Measurements from ENCODE around the gene NAA25. TPM values are rescaled to one million over a fixed set of nuclear protein-coding genes. Genes with fewer than 3 reads are reported as not detected.

The NAA25 gene
- total and polyA plus RNA-seq, 12 donors = 7.2 to 32.6 (median 21.2) TPM

GRCh38 chr12:112035219-112035785 lies 73.3 kb downstream of the NAA25 start:
- no peaks in the 10 kb centered on the region for H3K9me3 ChIP-seq (replicated peaks in 1 of 3)
- H3K27me3 ChIP-seq = no peaks in the 10 kb centered on the region
- no peak for DNase-seq
- peaks cover 0 to 72% of the 10 kb centered on the region in 2 donors for H3K36me3 ChIP-seq (replicated peaks in 1 of 2)
- no peak overlapping the region for H3K27ac ChIP-seq
- TF ChIP-seq CTCF (IDR thresholded peaks at IDR 0.05) (no peak), POLR2A (IDR thresholded peaks at IDR 0.05) (no peak)
- intact Hi-C loops (cut with DNase I) = no loop called here
- no peak overlapping the region for H3K4me3 ChIP-seq
- 89 to 96% (median 91%) methylated on average over 4 of the region's 4 CpGs for WGBS, 4 donors
- H3K4me1 ChIP-seq (replicated peaks in 1 of 2) = peaks cover 3 to 18% of the 10 kb centered on the region in 2 donors

- WGBS, 4 donors = 90 to 96% (median 92%) methylated on average over 5 of the region's 5 CpGs
- Histone ChIP-seq H3K4me3 (no peak overlapping the region), H3K27me3 (no peaks in the 10 kb centered on the region), H3K27ac (no peak overlapping the region), H3K4me1 (replicated peaks in 1 of 2) (peaks cover 3 to 18% of the 10 kb centered on the region in 2 donors), H3K36me3 (replicated peaks in 1 of 2) (peaks cover 0 to 51% of the 10 kb centered on the region in 2 donors), H3K9me3 (replicated peaks in 1 of 3) (no peaks in the 10 kb centered on the region)
- DNase-seq = no peak
- TF ChIP-seq POLR2A (IDR thresholded peaks at IDR 0.05) (no peak), CTCF (IDR thresholded peaks at IDR 0.05) (no peak)
- intact Hi-C loops (cut with DNase I) = no loop called here
Measured at GRCh38 chr12:112032292-112032691, 76.3 kb downstream of the NAA25 start.

GRCh38 chr12:112031472-112031871 lies 77.1 kb downstream of the NAA25 start:
- intact Hi-C loops (cut with DNase I) = no loop called here
- DNase-seq = no peak
- WGBS, 4 donors = 77 to 85% (median 80%) methylated on average over 2 of the region's 2 CpGs

GRCh38 chr12:112029301-112029700 lies 79.3 kb downstream of the NAA25 start:
- intact Hi-C loops (cut with DNase I) = no loop called here
- Histone ChIP-seq H3K4me1 (replicated peaks in 1 of 2) (peaks cover 3 to 18% of the 10 kb centered on the region in 2 donors), H3K27ac (no peak overlapping the region), H3K9me3 (replicated peaks in 1 of 3) (no peaks in the 10 kb centered on the region), H3K4me3 (no peak overlapping the region), H3K36me3 (replicated peaks in 1 of 2) (peaks cover 0 to 35% of the 10 kb centered on the region in 2 donors), H3K27me3 (no peaks in the 10 kb centered on the region)
- 81 to 94% (median 93%) methylated on average over 2 of the region's 2 CpGs for WGBS, 4 donors
- TF ChIP-seq POLR2A (IDR thresholded peaks at IDR 0.05) (no peak), CTCF (IDR thresholded peaks at IDR 0.05) (no peak)
- DNase-seq = no peak

More at GRCh38 chr12:112031472-112031871, 77.1 kb downstream of the NAA25 start:
- TF ChIP-seq POLR2A (IDR thresholded peaks at IDR 0.05) = no peak
- TF ChIP-seq CTCF (IDR thresholded peaks at IDR 0.05) = no peak
- peak overlapping the region in 3 of 5 donors; percentile 18 to 68 (median 60) for H3K27ac ChIP-seq
- peaks cover 3 to 18% of the 10 kb centered on the region in 2 donors for H3K4me1 ChIP-seq (replicated peaks in 1 of 2)
- peaks cover 0 to 46% of the 10 kb centered on the region in 2 donors for H3K36me3 ChIP-seq (replicated peaks in 1 of 2)
- no peaks in the 10 kb centered on the region for H3K27me3 ChIP-seq
- H3K9me3 ChIP-seq (replicated peaks in 1 of 3) = no peaks in the 10 kb centered on the region
- no peak overlapping the region for H3K4me3 ChIP-seq
